ENCODE results near the gene EDEM3. TPM values are rescaled to one million over a fixed set of nuclear protein-coding genes. Genes with fewer than 3 reads are reported as not detected.
"Not testable (repeated sequence)": the region's sequence is repeated elsewhere in the genome, so short reads cannot be mapped to it uniquely, and the experiment has no call there.

EDEM3 gene
- polyA plus RNA-seq, 4 donors, result 30.9 to 42.1 (median 35.0) TPM

GRCh38 chr1:184771190-184771691, 16.6 kb upstream of the EDEM3 start:
- DNase-seq (ENCODE audit: low read depth in 4 of 4, low spot score in 3 of 4), result no peak

DNA sequence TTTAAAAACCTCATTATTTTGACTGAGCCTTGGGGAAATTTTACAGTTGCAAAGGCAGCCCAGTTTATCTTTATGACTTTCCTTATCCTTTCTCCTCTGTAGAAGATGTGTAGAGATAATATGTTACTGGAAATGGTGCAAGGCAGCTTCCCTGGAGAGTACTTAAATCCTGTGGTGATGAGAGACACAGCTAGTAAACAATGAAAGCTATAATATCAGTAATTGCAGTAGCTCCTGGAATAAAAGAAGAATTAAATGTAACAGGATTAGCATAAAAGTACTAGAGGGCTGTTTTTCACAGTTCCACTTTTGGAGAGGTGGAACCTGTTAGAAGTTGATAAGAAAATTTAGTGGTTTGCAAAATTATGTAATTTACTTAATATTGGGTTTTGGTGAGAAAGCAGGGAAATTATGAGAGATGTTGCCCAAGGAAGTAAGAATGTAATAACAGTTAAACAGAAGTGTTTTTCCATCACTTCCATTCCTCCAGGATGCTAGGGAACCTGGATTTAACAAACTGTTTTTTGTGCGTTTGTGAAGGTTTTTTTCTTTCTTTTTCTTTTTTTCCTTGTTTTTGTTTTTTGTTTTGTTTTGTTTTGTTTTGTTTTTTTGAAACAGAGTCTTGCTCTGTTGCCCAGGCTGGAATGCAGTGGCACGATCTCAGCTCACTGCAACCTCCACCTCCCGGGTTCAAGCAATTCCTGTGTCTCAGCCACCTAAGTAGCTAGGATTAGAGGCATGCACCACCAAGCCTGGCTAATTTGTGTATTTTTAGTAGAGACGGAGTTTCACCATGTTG, 15.7 kb upstream of the EDEM3 start:
- no peak for DNase-seq (ENCODE audit: low read depth in 4 of 4, low spot score in 3 of 4)

- DNase-seq (ENCODE audit: low read depth in 4 of 4, low spot score in 3 of 4), result no peak
Observed at GRCh38 chr1:184769241-184769640, 14.6 kb upstream of the EDEM3 start.

DNA sequence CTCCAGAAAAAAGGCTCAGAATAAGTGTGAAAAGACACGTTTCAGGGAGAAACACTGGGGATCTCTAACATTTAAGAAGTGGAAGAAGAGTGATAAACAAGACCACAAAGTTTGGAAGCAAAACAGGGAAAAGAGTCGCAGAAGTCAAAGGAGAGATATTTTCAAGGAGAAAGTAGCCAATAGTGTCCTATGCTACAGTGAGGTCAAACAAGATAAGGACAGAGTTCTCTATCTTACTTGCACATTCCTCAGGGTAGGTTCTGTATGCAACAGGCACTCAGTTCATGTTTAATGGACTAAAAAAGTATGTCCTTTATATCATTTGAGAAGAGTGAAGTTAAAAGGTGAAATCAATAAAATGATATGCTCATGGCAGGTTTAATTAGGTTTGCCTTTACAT, 13.8 kb upstream of the EDEM3 start:
- no peak for DNase-seq (ENCODE audit: low read depth in 4 of 4, low spot score in 3 of 4)

- DNase-seq (ENCODE audit: low read depth in 4 of 4, low spot score in 3 of 4), result no peak
Observed at GRCh38 chr1:184767591-184767990, 12.9 kb upstream of the EDEM3 start.

GRCh38 chr1:184764483-184764882, 9.8 kb upstream of the EDEM3 start:
- no peak for DNase-seq (ENCODE audit: low read depth in 4 of 4, low spot score in 3 of 4)

DNA sequence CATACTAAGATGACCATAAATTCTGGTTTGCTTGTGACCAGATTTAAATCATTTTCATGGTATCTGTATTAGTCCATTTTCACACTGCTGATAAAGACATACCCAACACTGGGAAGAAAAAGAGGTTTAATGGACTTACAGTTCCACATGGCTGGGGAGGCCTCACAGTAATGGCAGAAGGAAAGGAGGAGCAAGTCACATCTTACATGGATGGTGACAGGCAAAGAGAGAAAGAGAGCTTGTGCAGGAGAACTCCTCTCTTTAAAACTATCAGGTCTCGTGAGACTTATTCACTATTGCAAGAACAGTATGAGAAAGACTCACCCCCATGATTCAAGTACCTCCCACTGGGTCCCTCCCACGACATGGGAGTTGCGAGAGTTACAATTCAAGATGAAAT, 8.9 kb upstream of the EDEM3 start:
- not testable (repeated sequence) for DNase-seq (ENCODE audit: low read depth in 4 of 4, low spot score in 3 of 4)

DNA sequence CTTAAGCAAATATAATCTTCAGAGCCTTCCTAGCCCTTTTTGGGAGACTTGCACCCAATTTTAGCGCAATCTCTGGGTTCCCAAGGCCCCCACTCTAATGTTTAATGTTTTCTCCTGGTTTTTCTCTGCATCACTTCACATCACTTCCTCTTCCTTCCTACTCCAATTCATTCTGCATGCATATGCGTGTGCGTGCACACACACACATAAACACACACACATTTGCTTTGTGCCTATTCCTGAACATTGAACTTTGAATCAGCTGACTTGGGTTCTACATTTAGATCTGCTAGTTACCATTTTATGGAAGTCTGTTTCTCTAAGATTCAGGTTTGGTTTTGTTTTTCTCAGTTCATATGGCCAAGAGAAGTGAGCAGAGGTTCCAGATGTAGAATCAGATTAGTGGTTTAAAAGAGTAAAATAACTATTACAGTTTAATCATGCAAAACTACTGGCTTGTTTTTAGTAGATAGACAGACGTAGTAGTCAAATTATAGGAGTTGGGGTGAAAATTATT, 7.4 kb upstream of the EDEM3 start:
- no peak for DNase-seq (ENCODE audit: low read depth in 4 of 4, low spot score in 3 of 4)

- DNase-seq (ENCODE audit: low read depth in 4 of 4, low spot score in 3 of 4), result no peak
Observed at GRCh38 chr1:184759651-184760050, 5.0 kb upstream of the EDEM3 start.

DNA sequence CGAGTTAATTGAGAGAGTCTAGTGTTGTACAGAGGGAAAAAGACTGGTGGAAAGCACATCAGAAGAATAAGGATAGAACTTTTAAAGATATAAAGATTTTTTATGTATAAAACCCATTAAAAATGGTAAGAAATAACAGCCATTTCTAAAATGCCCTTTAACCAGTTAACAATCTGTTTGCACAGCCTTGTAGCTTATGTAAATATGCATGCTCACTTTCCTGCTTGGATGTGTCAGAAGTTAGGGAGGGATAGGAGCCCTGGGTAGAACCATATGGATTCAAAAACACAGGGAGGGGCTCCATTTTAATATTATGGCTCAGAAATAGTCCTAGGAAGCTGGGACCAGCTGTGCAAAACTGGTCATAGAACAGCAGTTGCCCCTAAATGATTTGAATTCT, 4.5 kb upstream of the EDEM3 start:
- DNase-seq (ENCODE audit: low read depth in 4 of 4, low spot score in 3 of 4), result no peak

- no peak for DNase-seq (ENCODE audit: low read depth in 4 of 4, low spot score in 3 of 4)
Observed at GRCh38 chr1:184757891-184758290, 3.2 kb upstream of the EDEM3 start.

- no peak for DNase-seq (ENCODE audit: low read depth in 4 of 4, low spot score in 3 of 4)
Observed at GRCh38 chr1:184757406-184757805, 2.7 kb upstream of the EDEM3 start.

- DNase-seq (ENCODE audit: low read depth in 4 of 4, low spot score in 3 of 4), result peak in 1 of 4 donors; percentile 22
Observed at GRCh38 chr1:184755226-184756065, 788 bp upstream of the EDEM3 start.

GRCh38 chr1:184753608-184754475, 816 bp downstream of the EDEM3 start:
- peak in 2 of 4 donors; percentile 22 to 33 for DNase-seq (ENCODE audit: low read depth in 4 of 4, low spot score in 3 of 4)

GRCh38 chr1:184753117-184753516, 1.5 kb downstream of the EDEM3 start:
- no peak for DNase-seq (ENCODE audit: low read depth in 4 of 4, low spot score in 3 of 4)

GRCh38 chr1:184752656-184753055, 2.0 kb downstream of the EDEM3 start:
- DNase-seq (ENCODE audit: low read depth in 4 of 4, low spot score in 3 of 4), result no peak

- no peak for DNase-seq (ENCODE audit: low read depth in 4 of 4, low spot score in 3 of 4)
Observed at GRCh38 chr1:184748740-184749139, 5.9 kb downstream of the EDEM3 start.

DNA sequence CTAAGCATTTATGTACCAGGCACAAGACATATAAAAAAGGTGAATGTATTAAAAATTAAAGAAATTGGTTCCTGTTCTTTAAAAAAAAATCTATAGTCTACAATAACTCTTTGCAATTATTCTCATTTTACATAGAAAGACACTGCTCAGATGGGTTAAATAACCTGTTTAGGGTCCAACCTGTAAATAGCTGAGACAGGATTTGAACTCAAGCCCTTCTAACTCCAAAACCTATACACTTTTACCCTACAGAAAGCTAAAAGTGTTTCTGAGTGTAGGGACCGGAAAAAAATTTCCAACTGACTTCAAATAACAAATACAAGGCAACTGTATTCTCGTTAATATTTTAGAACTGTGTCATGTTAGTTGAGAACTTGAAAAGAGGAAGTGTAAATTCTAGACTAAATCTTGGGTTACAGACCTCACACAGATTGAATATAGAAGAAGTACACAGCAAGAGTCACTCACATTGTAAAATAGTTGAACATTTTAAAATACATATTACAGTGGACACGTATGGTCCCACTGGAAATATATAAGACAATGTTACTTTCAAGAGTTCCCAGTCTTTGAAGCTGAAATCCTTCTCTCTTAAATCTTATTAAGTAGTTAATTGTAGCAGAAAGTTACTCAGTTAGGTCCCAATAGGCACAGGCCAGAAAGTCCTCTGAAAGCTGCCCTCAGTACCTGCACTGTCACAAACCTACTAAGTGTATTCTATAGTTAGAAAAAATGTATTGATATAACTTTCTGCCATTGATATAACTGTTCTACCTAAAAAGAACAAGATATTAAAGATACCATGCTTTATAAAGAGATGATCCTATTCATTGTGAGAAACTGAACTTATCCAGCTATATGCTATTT, 7.3 kb downstream of the EDEM3 start:
- DNase-seq (ENCODE audit: low read depth in 4 of 4, low spot score in 3 of 4), result no peak

- no peak for DNase-seq (ENCODE audit: low read depth in 4 of 4, low spot score in 3 of 4)
Observed at GRCh38 chr1:184745929-184746638, 8.6 kb downstream of the EDEM3 start.
